ENCODE results near the gene YAE1.

DNA sequence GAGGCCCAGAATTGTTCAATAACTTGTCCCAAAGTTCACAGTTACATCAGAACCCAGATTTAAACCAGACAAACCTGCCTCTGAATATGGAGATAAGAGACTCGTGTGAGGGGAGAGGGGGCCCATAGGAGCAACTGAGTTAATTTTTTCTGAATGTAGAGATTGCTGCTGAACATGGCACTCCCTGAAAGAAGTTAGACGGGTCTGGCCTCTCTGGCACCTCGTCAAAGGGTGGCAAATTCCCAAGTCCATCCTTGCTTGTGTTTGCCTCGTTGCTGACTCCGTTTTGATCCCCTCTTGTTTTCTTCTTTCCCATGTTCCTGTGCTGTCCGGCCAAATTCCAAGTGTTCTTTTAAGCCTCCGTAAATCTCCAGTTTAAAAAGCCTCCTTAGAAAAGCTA is 35.2 kb upstream of the YAE1 start:
- TF ChIP-seq, protein P1, sequence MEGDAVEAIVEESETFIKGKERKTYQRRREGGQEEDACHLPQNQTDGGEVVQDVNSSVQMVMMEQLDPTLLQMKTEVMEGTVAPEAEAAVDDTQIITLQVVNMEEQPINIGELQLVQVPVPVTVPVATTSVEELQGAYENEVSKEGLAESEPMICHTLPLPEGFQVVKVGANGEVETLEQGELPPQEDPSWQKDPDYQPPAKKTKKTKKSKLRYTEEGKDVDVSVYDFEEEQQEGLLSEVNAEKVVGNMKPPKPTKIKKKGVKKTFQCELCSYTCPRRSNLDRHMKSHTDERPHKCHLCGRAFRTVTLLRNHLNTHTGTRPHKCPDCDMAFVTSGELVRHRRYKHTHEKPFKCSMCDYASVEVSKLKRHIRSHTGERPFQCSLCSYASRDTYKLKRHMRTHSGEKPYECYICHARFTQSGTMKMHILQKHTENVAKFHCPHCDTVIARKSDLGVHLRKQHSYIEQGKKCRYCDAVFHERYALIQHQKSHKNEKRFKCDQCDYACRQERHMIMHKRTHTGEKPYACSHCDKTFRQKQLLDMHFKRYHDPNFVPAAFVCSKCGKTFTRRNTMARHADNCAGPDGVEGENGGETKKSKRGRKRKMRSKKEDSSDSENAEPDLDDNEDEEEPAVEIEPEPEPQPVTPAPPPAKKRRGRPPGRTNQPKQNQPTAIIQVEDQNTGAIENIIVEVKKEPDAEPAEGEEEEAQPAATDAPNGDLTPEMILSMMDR (IDR thresholded peaks at IDR 0.05; ENCODE audit: low read length), result no peak
- TF ChIP-seq EZH2 (IDR thresholded peaks at IDR 0.05; ENCODE audit: borderline replicate concordance, low read length), result no peak
